Hepatocyte (in vitro differentiated cells): Measurements from ENCODE around the gene ESPNL.

ENCODE experiments used
- EZH2 ChIP-seq: fragments of 200-600 bp; sonication (generic); IDR thresholded peaks from 2 replicates; pipeline ENCODE4 v1.6.1; 2016; ENCODE audit warnings: antibody characterized with exemption, mild to moderate bottlenecking, borderline replicate concordance
- EZH2phosphoT487 ChIP-seq: fragments of 200-600 bp; sonication (generic); IDR thresholded peaks from one replicate; pipeline ENCODE4 v1.6.1; 2018; ENCODE audit warnings: antibody characterized with exemption, mild to moderate bottlenecking, low read depth, moderate library complexity; ENCODE audit not compliant: unreplicated experiment, severe bottlenecking
- TF ChIP-seq, protein P1 (sequence below): fragments of 200-600 bp; sonication (generic); IDR thresholded peaks from 2 replicates; pipeline ENCODE4 v1.5.1; 2016; ENCODE audit warnings: antibody characterized with exemption, mild to moderate bottlenecking; ENCODE audit not compliant: poor library complexity

- TF ChIP-seq EZH2 (no peak), EZH2phosphoT487 (no peak)
- TF ChIP-seq, protein P1, sequence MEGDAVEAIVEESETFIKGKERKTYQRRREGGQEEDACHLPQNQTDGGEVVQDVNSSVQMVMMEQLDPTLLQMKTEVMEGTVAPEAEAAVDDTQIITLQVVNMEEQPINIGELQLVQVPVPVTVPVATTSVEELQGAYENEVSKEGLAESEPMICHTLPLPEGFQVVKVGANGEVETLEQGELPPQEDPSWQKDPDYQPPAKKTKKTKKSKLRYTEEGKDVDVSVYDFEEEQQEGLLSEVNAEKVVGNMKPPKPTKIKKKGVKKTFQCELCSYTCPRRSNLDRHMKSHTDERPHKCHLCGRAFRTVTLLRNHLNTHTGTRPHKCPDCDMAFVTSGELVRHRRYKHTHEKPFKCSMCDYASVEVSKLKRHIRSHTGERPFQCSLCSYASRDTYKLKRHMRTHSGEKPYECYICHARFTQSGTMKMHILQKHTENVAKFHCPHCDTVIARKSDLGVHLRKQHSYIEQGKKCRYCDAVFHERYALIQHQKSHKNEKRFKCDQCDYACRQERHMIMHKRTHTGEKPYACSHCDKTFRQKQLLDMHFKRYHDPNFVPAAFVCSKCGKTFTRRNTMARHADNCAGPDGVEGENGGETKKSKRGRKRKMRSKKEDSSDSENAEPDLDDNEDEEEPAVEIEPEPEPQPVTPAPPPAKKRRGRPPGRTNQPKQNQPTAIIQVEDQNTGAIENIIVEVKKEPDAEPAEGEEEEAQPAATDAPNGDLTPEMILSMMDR = no peak
These were observed 27.3 kb downstream of the ESPNL start for GRCh38 chr2:238127165-238128060.
